Liver (tissue), 9 donors: ENCODE data around the gene EDA2R. TPM values are rescaled to one million over a fixed set of nuclear protein-coding genes. Genes with fewer than 3 reads are reported as not detected.

Source experiments
- DNase-seq: peaks from one replicate; pipeline ENCODE4 v3.0.0-alpha.2; 2017; ENCODE audit warnings: low spot score
- H3K27ac ChIP-seq, 2 donors: one replicate each; pipeline ENCODE4 v1.7.0; 2013; ENCODE audit warnings: inconsistent platforms in 2 of 2, low read length in 2 of 2, control low read depth in 1 of 2, low read depth in 1 of 2, mild to moderate bottlenecking in 1 of 2
- H3K27me3 ChIP-seq, 4 donors: one replicate each; pipeline versions ENCODE4 v1.6.1 to v1.7.0; 2013; ENCODE audit warnings: low read length in 3 of 4, inconsistent platforms in 1 of 4, mild to moderate bottlenecking in 1 of 4, moderate library complexity in 1 of 4; ENCODE audit not compliant: control insufficient read depth in 4 of 4, insufficient read depth in 4 of 4
- H3K36me3 ChIP-seq, 4 donors: one replicate each; pipeline versions ENCODE4 v1.6.1 to v1.7.0; 2013; ENCODE audit warnings: low read length in 3 of 4, mild to moderate bottlenecking in 3 of 4, low read depth in 1 of 4, moderate library complexity in 1 of 4; ENCODE audit not compliant: control insufficient read depth in 4 of 4, insufficient read depth in 3 of 4
- H3K4me1 ChIP-seq, 4 donors: one replicate each; pipeline versions ENCODE4 v1.6.1 to v1.7.0; 2013; ENCODE audit warnings: low read length in 3 of 4, mild to moderate bottlenecking in 3 of 4, moderate library complexity in 1 of 4; ENCODE audit not compliant: control insufficient read depth in 4 of 4, insufficient read depth in 4 of 4
- H3K4me3 ChIP-seq, 3 donors: one replicate each; pipeline versions ENCODE4 v1.6.1 to v1.7.0; 2013; ENCODE audit warnings: low read length in 3 of 3, control low read depth in 1 of 3, low read depth in 1 of 3, mild to moderate bottlenecking in 1 of 3
- H3K9ac ChIP-seq, 2 donors: one replicate each; pipeline ENCODE4 v1.7.0; 2013; ENCODE audit warnings: low read length in 2 of 2, mild to moderate bottlenecking in 2 of 2, moderate library complexity in 2 of 2, control low read depth in 1 of 2, low read depth in 1 of 2
- H3K9me3 ChIP-seq, 4 donors: one replicate each; pipeline versions ENCODE4 v1.6.1 to v1.7.0; 2013; ENCODE audit warnings: low read length in 3 of 4; ENCODE audit not compliant: control insufficient read depth in 4 of 4
- ATF3 ChIP-seq: IDR thresholded peaks from 2 replicates; pipeline ENCODE4 v1.6.1; 2016; ENCODE audit warnings: antibody characterized with exemption
- CTCF ChIP-seq: fragments of 150-350 bp; IDR thresholded peaks from 2 replicates; pipeline ENCODE4 v1.5.1; 2017; ENCODE audit warnings: improper control_type of control experiment, low read depth, low read length; ENCODE audit not compliant: missing input control
- EGR1 ChIP-seq, 2 donors: IDR thresholded peaks; 2 replicates each; pipeline ENCODE4 v1.6.1; 2016 to 2018; ENCODE audit warnings: antibody characterized with exemption in 2 of 2, low read depth in 2 of 2
- FOXA1 ChIP-seq: IDR thresholded peaks from 2 replicates; pipeline ENCODE4 v1.6.1; 2016; ENCODE audit warnings: antibody characterized with exemption
- FOXA2 ChIP-seq: IDR thresholded peaks from 2 replicates; pipeline ENCODE4 v1.6.1; 2016; ENCODE audit warnings: antibody characterized with exemption
- GABPA ChIP-seq, 2 donors: IDR thresholded peaks in 1 of 2; conservative IDR thresholded peaks in 1 of 2; 2 replicates each; pipeline ENCODE4 v1.6.1; 2016; ENCODE audit warnings: antibody characterized with exemption in 2 of 2, mild to moderate bottlenecking in 1 of 2, moderate library complexity in 1 of 2
- HNF4A ChIP-seq, 2 donors: conservative IDR thresholded peaks; 2 replicates each; pipeline ENCODE4 v1.6.1; 2016; ENCODE audit warnings: antibody characterized with exemption in 2 of 2, mild to moderate bottlenecking in 2 of 2
- HNF4G ChIP-seq: IDR thresholded peaks from 2 replicates; pipeline ENCODE4 v1.6.1; 2016; ENCODE audit warnings: antibody characterized with exemption
- JUND ChIP-seq, 2 donors: IDR thresholded peaks; 2 replicates each; pipeline ENCODE4 v1.6.1; 2016; ENCODE audit warnings: antibody characterized with exemption in 2 of 2
- MAX ChIP-seq: IDR thresholded peaks from 2 replicates; pipeline ENCODE4 v1.6.1; 2016; ENCODE audit warnings: antibody characterized with exemption
- NR2F2 ChIP-seq: IDR thresholded peaks from 2 replicates; pipeline ENCODE4 v1.6.1; 2016; ENCODE audit warnings: antibody characterized with exemption
- RAD21 ChIP-seq, 2 donors: IDR thresholded peaks; 2 replicates each; pipeline ENCODE4 v1.6.1; 2016; ENCODE audit warnings: antibody characterized with exemption in 2 of 2, mild to moderate bottlenecking in 2 of 2
- RXRA ChIP-seq, 2 donors: IDR thresholded peaks; 2 replicates each; pipeline ENCODE4 v1.6.1; 2017 to 2018; ENCODE audit warnings: antibody characterized with exemption in 2 of 2, mild to moderate bottlenecking in 1 of 2
- SP1 ChIP-seq: IDR thresholded peaks from 2 replicates; pipeline ENCODE4 v1.6.1; 2018; ENCODE audit warnings: antibody characterized with exemption, mild to moderate bottlenecking
- TAF1 ChIP-seq: conservative IDR thresholded peaks from 2 replicates; pipeline ENCODE4 v1.6.1; 2016; ENCODE audit warnings: antibody characterized with exemption, mild to moderate bottlenecking
- YY1 ChIP-seq: IDR thresholded peaks from 2 replicates; pipeline ENCODE4 v1.6.1; 2016; ENCODE audit warnings: antibody characterized with exemption, mild to moderate bottlenecking
- ZBTB33 ChIP-seq: IDR thresholded peaks from 2 replicates; pipeline ENCODE4 v1.6.1; 2016; ENCODE audit warnings: antibody characterized with exemption
- polyA plus RNA-seq, 2 donors: library from polyadenylated mRNA; stranded (reverse) in 1 of 2; unstranded in 1 of 2; fragments of 200-250 nt in 1 of 2; fragments of >200 nt in 1 of 2; fragmentation: Nextera tagmentation in 1 of 2; extraction: Ambion mirVana in 1 of 2; gene quantifications; one replicate each; pipeline versions ENCODE4 v1.2.1 to v1.2.3, GENCODE V29; 2013 to 2015
- total RNA-seq, 2 donors: library from RNA; depleted of rRNA; stranded (reverse); fragments of >200 nt; gene quantifications; one replicate each; pipeline ENCODE4 v1.2.3, GENCODE V29; 2014
- TF ChIP-seq, protein P1 (sequence below): IDR thresholded peaks from 2 replicates; pipeline ENCODE4 v1.6.1; 2016; ENCODE audit warnings: antibody characterized with exemption, mild to moderate bottlenecking
- donor health status: healthy.
- donor health status: healthy.
- donor health status: healthy.
- donor health status: healthy.
- donor health status: healthy.

EDA2R gene
- total and polyA plus RNA-seq, 4 donors, result 0.01 to 0.09 TPM; not detected in 2

DNA sequence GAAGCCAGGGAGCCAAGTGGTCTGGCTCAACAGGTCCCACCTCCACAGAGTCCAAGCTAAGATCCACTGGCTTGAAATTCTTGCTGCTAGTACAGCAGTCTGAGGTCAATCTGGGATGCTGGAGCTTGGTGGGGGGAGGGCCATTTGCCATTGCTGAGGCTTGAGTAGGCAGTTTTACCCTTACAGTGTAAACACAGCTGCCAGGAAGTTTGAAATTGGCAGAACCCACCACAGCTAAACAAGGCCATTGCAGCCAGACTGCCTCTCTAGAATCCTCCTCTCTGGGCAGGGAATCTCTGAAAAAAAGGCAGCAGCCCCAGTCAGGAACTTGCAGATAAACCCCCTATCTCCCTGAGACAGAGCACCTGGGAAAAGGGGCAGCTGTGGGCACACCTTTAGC lies 84.9 kb downstream of the EDA2R start:
- no peaks in the 10 kb centered on the region for H3K36me3 ChIP-seq
- no peaks in the 10 kb centered on the region for H3K9me3 ChIP-seq
- TF ChIP-seq SP1 (no peak), RXRA (IDR thresholded peaks at IDR 0.05) (no peak), MAX (no peak)
- no peak overlapping the region for H3K27ac ChIP-seq
- H3K4me1 ChIP-seq, result no peaks in the 10 kb centered on the region
- H3K27me3 ChIP-seq, result no peaks in the 10 kb centered on the region
- H3K9ac ChIP-seq, result no peak overlapping the region
- no peak for DNase-seq
- H3K4me3 ChIP-seq, result no peak overlapping the region

DNA sequence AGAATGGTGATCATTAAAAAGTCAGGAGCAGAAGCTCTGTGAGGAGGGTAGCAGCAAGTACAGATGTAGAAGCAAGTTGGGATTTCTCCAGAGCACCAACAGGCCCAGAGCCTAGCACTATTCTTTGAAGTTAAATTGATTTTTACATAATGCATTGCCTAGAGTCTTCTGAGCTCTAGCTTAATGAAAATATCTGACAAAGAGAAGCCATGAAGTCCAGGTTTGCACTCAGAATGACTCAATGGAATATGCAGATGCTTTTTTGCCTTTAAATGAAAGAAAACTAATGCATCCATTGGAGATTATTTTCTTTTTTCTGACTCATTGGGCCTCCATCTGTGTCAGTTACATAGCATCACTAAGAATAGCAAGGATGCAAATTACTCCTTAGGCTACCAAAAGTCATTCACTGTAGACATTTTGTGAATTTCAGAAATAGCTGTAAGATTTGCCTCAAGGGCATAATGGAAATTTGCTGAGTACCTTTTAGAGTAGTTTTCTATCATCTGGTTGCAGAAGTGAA lies 91.0 kb downstream of the EDA2R start:
- Histone ChIP-seq H3K36me3 (no peaks in the 10 kb centered on the region), H3K9ac (no peak overlapping the region), H3K4me3 (no peak overlapping the region), H3K4me1 (no peaks in the 10 kb centered on the region), H3K27ac (no peak overlapping the region), H3K9me3 (peaks cover 0 to 3% (median 0%) of the 10 kb centered on the region in 4 donors), H3K27me3 (no peaks in the 10 kb centered on the region)
- TF ChIP-seq ATF3 (no peak), NR2F2 (no peak), RAD21 (IDR thresholded peaks at IDR 0.05) (no peak), SP1 (no peak), TAF1 (no peak), GABPA (IDR thresholded peaks at IDR 0.05 in 1 of 2, conservative IDR thresholded peaks at IDR 0.05 in 1 of 2) (no peak), YY1 (no peak), MAX (no peak), HNF4A (conservative IDR thresholded peaks at IDR 0.05) (no peak), HNF4G (no peak), CTCF (no peak), FOXA2 (no peak), ZBTB33 (no peak), JUND (IDR thresholded peaks at IDR 0.05) (no peak), EGR1 (IDR thresholded peaks at IDR 0.05; ENCODE audit: low read depth in 2 of 2) (no peak), FOXA1 (no peak), RXRA (IDR thresholded peaks at IDR 0.05) (no peak)
- TF ChIP-seq, protein P1, sequence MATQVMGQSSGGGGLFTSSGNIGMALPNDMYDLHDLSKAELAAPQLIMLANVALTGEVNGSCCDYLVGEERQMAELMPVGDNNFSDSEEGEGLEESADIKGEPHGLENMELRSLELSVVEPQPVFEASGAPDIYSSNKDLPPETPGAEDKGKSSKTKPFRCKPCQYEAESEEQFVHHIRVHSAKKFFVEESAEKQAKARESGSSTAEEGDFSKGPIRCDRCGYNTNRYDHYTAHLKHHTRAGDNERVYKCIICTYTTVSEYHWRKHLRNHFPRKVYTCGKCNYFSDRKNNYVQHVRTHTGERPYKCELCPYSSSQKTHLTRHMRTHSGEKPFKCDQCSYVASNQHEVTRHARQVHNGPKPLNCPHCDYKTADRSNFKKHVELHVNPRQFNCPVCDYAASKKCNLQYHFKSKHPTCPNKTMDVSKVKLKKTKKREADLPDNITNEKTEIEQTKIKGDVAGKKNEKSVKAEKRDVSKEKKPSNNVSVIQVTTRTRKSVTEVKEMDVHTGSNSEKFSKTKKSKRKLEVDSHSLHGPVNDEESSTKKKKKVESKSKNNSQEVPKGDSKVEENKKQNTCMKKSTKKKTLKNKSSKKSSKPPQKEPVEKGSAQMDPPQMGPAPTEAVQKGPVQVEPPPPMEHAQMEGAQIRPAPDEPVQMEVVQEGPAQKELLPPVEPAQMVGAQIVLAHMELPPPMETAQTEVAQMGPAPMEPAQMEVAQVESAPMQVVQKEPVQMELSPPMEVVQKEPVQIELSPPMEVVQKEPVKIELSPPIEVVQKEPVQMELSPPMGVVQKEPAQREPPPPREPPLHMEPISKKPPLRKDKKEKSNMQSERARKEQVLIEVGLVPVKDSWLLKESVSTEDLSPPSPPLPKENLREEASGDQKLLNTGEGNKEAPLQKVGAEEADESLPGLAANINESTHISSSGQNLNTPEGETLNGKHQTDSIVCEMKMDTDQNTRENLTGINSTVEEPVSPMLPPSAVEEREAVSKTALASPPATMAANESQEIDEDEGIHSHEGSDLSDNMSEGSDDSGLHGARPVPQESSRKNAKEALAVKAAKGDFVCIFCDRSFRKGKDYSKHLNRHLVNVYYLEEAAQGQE, result no peak
- no peak for DNase-seq
